Esophagus squamous epithelium (tissue), 4 donors: ENCODE results near the gene VAMP7.
"Not testable (repeated sequence)": the region's sequence is repeated elsewhere in the genome, so short reads cannot be mapped to it uniquely, and the experiment has no call there.

Source experiments
- CTCF ChIP-seq, 6 experiments: fragments of 450-650 bp in 4 of 6; fragments of 200-600 bp in 2 of 6; sonication (generic) in 2 of 6; IDR thresholded peaks; one replicate each; pipeline ENCODE4 v1.5.1; 2016 to 2019; ENCODE audit warnings: antibody characterized with exemption in 6 of 6, mild to moderate bottlenecking in 4 of 6, moderate library complexity in 4 of 6
- POLR2A ChIP-seq, 4 donors: fragments of 450-650 bp; IDR thresholded peaks; one replicate each; pipeline ENCODE4 v1.6.1; 2017; ENCODE audit warnings: antibody characterized with exemption in 4 of 4, mild to moderate bottlenecking in 4 of 4, moderate library complexity in 3 of 4

GRCh38 chrX:155907661-155908060 lies 26.5 kb downstream of the VAMP7 start:
- not testable (repeated sequence) for TF ChIP-seq POLR2A, CTCF (IDR thresholded peaks at IDR 0.05)
